Testis (tissue), 2 donors: ENCODE measurements around the gene ADCY10.

Source experiments
- POLR2A ChIP-seq: fragments of 450-650 bp; IDR thresholded peaks from one replicate; pipeline ENCODE4 v1.6.1; 2017; ENCODE audit warnings: antibody characterized with exemption, mild to moderate bottlenecking, moderate library complexity
- TF ChIP-seq, protein P1 (sequence below), 3 experiments: fragments of 450-650 bp in 2 of 3; fragments of 200-600 bp in 1 of 3; sonication (generic) in 1 of 3; IDR thresholded peaks; one replicate each; pipeline ENCODE4 v1.5.1; 2016 to 2019; ENCODE audit warnings: antibody characterized with exemption in 3 of 3, mild to moderate bottlenecking in 2 of 3, moderate library complexity in 1 of 3

DNA sequence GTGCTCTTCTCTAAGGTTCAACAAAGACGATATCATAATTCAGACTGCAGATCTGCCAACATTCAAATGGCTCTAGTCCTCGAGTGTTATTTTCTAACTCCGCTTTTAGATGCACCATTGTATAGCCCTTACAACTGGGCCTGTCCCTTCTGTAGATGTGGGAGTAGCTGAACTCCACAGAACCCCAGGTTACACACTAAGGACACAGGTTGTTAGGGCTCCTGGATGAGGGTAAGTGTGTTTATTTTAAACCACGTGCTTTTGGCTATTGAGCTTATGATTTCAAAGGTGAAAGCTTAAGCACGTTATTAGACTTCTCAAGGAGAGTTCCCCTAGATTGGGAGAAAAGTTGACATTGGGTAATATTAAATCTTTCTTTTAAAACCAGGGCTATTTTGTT lies 127.4 kb downstream of the ADCY10 start:
- TF ChIP-seq, protein P1, sequence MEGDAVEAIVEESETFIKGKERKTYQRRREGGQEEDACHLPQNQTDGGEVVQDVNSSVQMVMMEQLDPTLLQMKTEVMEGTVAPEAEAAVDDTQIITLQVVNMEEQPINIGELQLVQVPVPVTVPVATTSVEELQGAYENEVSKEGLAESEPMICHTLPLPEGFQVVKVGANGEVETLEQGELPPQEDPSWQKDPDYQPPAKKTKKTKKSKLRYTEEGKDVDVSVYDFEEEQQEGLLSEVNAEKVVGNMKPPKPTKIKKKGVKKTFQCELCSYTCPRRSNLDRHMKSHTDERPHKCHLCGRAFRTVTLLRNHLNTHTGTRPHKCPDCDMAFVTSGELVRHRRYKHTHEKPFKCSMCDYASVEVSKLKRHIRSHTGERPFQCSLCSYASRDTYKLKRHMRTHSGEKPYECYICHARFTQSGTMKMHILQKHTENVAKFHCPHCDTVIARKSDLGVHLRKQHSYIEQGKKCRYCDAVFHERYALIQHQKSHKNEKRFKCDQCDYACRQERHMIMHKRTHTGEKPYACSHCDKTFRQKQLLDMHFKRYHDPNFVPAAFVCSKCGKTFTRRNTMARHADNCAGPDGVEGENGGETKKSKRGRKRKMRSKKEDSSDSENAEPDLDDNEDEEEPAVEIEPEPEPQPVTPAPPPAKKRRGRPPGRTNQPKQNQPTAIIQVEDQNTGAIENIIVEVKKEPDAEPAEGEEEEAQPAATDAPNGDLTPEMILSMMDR (IDR thresholded peaks at IDR 0.05) = no peak
- no peak for TF ChIP-seq POLR2A
